Left lung (tissue), 10 donors: ENCODE results near the gene HOXD13. TPM values are rescaled to one million over a fixed set of nuclear protein-coding genes. Genes with fewer than 3 reads are reported as not detected.

Source experiments
- ATAC-seq: fragments of 200-7000 bp; cut with Tn5 transposase; one replicate; pipeline ENCODE4 v1.9.1; 2020; ENCODE audit warnings: moderate library complexity
- DNase-seq, 4 donors: peaks; one replicate each; pipeline ENCODE4 v3.0.0-alpha.2; 2013 to 2020
- H3K27ac ChIP-seq, 2 donors: fragments of 200-600 bp; sonication (generic) in 1 of 2; one replicate each; pipeline versions ENCODE4 v1.5.0 to v1.8.0; 2020 to 2021
- H3K27me3 ChIP-seq, 2 donors: fragments of 200-600 bp; sonication (generic) in 1 of 2; one replicate each; pipeline versions ENCODE4 v1.5.0 to v1.8.0; 2020 to 2021
- H3K36me3 ChIP-seq, 2 donors: fragments of 200-600 bp; sonication (generic) in 1 of 2; one replicate each; pipeline versions ENCODE4 v1.5.0 to v1.8.0; 2020 to 2021
- H3K4me1 ChIP-seq, 2 donors: fragments of 200-600 bp; one replicate each; pipeline ENCODE4 v1.8.0; 2021
- H3K4me3 ChIP-seq, 2 donors: fragments of 200-600 bp; sonication (generic) in 1 of 2; one replicate each; pipeline versions ENCODE4 v1.5.0 to v1.8.0; 2020 to 2021; ENCODE audit warnings: mild to moderate bottlenecking in 1 of 2
- H3K9me3 ChIP-seq, 2 donors: fragments of 200-600 bp; sonication (generic) in 1 of 2; one replicate each; pipeline versions ENCODE4 v1.5.0 to v1.8.0; 2020 to 2021
- intact Hi-C, 2 donors: fragments of 100-400 bp; cut with DNase I; formaldehyde crosslinking; loops; one replicate each; pipeline versions ENCODE4 v1.11.2 to v1.14.2; 2022
- polyA plus RNA-seq, 6 donors: library from polyadenylated mRNA; unstranded; fragments of 120-200 nt; gene quantifications; one replicate each; pipeline ENCODE4 v1.2.1, GENCODE V29; 2013; ENCODE audit not compliant: insufficient read length in 6 of 6
- total RNA-seq, 2 donors: library from RNA; stranded (reverse); fragmentation: NEBNext Ultra II Directional; extraction: Animal tissue kit (Norgen Biotek cat#: 25700); gene quantifications; one replicate each; pipeline ENCODE4 v1.2.1, GENCODE V29; 2021
- TF ChIP-seq, protein P1 (sequence below), 2 donors: fragments of 200-600 bp; sonication (generic) in 1 of 2; IDR thresholded peaks; one replicate each; pipeline versions ENCODE4 v1.5.0 to v1.8.0; 2021; ENCODE audit warnings: antibody characterized with exemption in 2 of 2
- donor health status: DM: no; HTN: yes; CAD: no.
- donor health status: DM: no; HTN: no; CAD: no.

Gene HOXD13
- total and polyA plus RNA-seq, 8 donors, result not detected

- Histone ChIP-seq H3K27me3 (peaks cover 98 to 100% of the 10 kb centered on the region in 2 donors), H3K9me3 (no peaks in the 10 kb centered on the region), H3K27ac (no peak overlapping the region), H3K4me1 (peaks cover 0 to 11% of the 10 kb centered on the region in 2 donors), H3K36me3 (no peaks in the 10 kb centered on the region), H3K4me3 (no peak overlapping the region)
- ATAC-seq, result no peak
- no peak for DNase-seq
- intact Hi-C loops, result no loop called here
- TF ChIP-seq, protein P1, sequence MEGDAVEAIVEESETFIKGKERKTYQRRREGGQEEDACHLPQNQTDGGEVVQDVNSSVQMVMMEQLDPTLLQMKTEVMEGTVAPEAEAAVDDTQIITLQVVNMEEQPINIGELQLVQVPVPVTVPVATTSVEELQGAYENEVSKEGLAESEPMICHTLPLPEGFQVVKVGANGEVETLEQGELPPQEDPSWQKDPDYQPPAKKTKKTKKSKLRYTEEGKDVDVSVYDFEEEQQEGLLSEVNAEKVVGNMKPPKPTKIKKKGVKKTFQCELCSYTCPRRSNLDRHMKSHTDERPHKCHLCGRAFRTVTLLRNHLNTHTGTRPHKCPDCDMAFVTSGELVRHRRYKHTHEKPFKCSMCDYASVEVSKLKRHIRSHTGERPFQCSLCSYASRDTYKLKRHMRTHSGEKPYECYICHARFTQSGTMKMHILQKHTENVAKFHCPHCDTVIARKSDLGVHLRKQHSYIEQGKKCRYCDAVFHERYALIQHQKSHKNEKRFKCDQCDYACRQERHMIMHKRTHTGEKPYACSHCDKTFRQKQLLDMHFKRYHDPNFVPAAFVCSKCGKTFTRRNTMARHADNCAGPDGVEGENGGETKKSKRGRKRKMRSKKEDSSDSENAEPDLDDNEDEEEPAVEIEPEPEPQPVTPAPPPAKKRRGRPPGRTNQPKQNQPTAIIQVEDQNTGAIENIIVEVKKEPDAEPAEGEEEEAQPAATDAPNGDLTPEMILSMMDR (IDR thresholded peaks at IDR 0.05), result no peak
Observed at GRCh38 chr2:176110415-176111308, 18.1 kb downstream of the HOXD13 start.

GRCh38 chr2:176111309-176111663 lies 18.8 kb downstream of the HOXD13 start:
- peaks cover 98 to 100% of the 10 kb centered on the region in 2 donors for H3K27me3 ChIP-seq
- H3K4me3 ChIP-seq, result no peak overlapping the region
- H3K4me1 ChIP-seq, result peaks cover 0 to 10% of the 10 kb centered on the region in 2 donors
- DNase-seq (peak in 1 of 4 donors; percentile 66), ATAC-seq (peak; percentile 60)
- no peaks in the 10 kb centered on the region for H3K9me3 ChIP-seq
- H3K36me3 ChIP-seq, result no peaks in the 10 kb centered on the region
- no peak overlapping the region for H3K27ac ChIP-seq
- intact Hi-C loops, result no loop called here
- TF ChIP-seq, protein P1 (IDR thresholded peaks at IDR 0.05), result peak in 1 of 2 donors; percentile 30

DNA sequence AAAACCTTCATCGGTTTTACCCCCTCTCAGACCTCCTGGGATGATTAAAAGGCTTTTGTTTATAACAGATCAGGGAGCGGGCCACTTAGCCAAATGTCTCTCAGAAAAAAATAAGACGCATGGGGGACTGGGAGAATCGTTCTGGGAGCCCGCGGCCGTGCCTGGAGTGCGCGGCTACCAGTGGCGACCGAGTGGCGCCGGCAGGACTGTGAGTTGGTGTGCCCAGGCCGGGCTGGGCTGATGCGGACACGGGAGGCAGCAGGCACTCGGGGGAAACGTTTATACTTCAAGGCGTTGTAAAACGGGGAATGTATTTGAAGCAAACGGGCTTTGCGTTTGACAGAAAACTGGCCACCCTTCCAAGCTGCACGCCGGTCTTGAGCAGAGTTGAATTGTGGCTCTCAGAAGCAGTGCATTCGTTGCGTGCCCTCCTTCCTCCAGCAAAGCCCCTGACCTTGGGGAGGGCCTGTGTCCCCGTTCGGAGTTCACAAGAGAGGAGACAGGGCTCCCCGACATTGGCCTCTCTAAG lies 19.4 kb downstream of the HOXD13 start:
- Histone ChIP-seq H3K27ac (no peak overlapping the region), H3K4me1 (peaks cover 0 to 4% of the 10 kb centered on the region in 2 donors), H3K9me3 (no peaks in the 10 kb centered on the region), H3K36me3 (no peaks in the 10 kb centered on the region), H3K27me3 (peaks cover 98 to 100% of the 10 kb centered on the region in 2 donors), H3K4me3 (no peak overlapping the region)
- TF ChIP-seq, protein P1 (IDR thresholded peaks at IDR 0.05), result no peak
- ATAC-seq (no peak), DNase-seq (no peak)
- intact Hi-C loops, result no loop called here

GRCh38 chr2:176112375-176113302 lies 20.1 kb downstream of the HOXD13 start:
- H3K4me1 ChIP-seq, result no peaks in the 10 kb centered on the region
- TF ChIP-seq, protein P1 (IDR thresholded peaks at IDR 0.05), result no peak
- intact Hi-C loops, result no loop called here
- ATAC-seq (no peak), DNase-seq (peak in 1 of 4 donors; percentile 71)
- peaks cover 100% of the 10 kb centered on the region in 2 donors for H3K27me3 ChIP-seq
- H3K36me3 ChIP-seq, result no peaks in the 10 kb centered on the region
- H3K4me3 ChIP-seq, result no peak overlapping the region
- H3K27ac ChIP-seq, result no peak overlapping the region
- no peaks in the 10 kb centered on the region for H3K9me3 ChIP-seq
